A549 (cell line): ENCODE measurements around the gene SLC6A12. TPM values are rescaled to one million over a fixed set of nuclear protein-coding genes. Genes with fewer than 3 reads are reported as not detected.

Experiments used
- ATAC-seq, 2 experiments: fragments of 200-7000 bp in 1 of 2; fragments of >200 bp in 1 of 2; cut with Nextera tagmentation in 1 of 2; cut with Tn5 transposase in 1 of 2; 3 replicates each; pipeline versions ENCODE4 v1.8.0 to v1.9.1; 2018 to 2020; ENCODE audit warnings: mild to moderate bottlenecking in 1 of 2, moderate library complexity in 1 of 2
- CTCF ChIA-PET: fragments of 300-600 bp; sonication (Branson Sonifier 250); formaldehyde crosslinking; extraction: SDS; loops from one replicate; lab custom pipeline; 2021; ENCODE audit warnings: antibody characterized with exemption, inconsistent platforms; lab: Yijun Ruan, JAX
- POLR2A ChIA-PET: fragments of 350-600 bp; formaldehyde crosslinking; extraction: SDS; loops from one replicate; lab custom pipeline; 2021; ENCODE audit warnings: antibody characterized with exemption, inconsistent platforms; lab: Yijun Ruan, JAX
- DNase-seq, 2 experiments: peaks; one replicate each; pipeline versions ENCODE4 v3.0.0 to v3.0.0-alpha.2; 2011 to 2016; ENCODE audit warnings: low read depth in 1 of 2, low spot score in 1 of 2
- FAIRE-seq: peaks from 2 replicates; lab custom pipeline; 2011; peaks lifted over from hg19 to GRCh38; lab: Jason Lieb, UNC
- H3K27ac ChIP-seq, 2 experiments: fragments of >200 bp; sonication (Bioruptor Twin); formaldehyde crosslinking; 3 replicates each; pipeline ENCODE4 v1.5.1; 2016 to 2017
- H3K4me1 ChIP-seq: fragments of >200 bp; sonication (Bioruptor Twin); formaldehyde crosslinking; 3 replicates; pipeline ENCODE4 v1.6.1; 2016
- H3K4me2 ChIP-seq: fragments of >200 bp; sonication (Bioruptor Twin); formaldehyde crosslinking; 3 replicates; pipeline ENCODE4 v1.6.1; 2016
- H3K4me3 ChIP-seq: fragments of >200 bp; sonication (Bioruptor Twin); formaldehyde crosslinking; 3 replicates; pipeline ENCODE4 v1.5.1; 2016
- H3K9me3 ChIP-seq: fragments of >200 bp; sonication (Bioruptor Twin); formaldehyde crosslinking; 3 replicates; pipeline ENCODE4 v1.6.1; 2016
- BHLHE40 ChIP-seq: IDR thresholded peaks from 2 replicates; pipeline ENCODE4 v1.6.1; 2012; ENCODE audit warnings: low read depth, low read length, inconsistent platforms
- CBX8 ChIP-seq: fragments of 200-600 bp; sonication (generic); IDR thresholded peaks from 2 replicates; pipeline ENCODE4 v1.6.1; 2016
- CHD2 ChIP-seq: fragments of 150-350 bp; IDR thresholded peaks from 2 replicates; pipeline ENCODE4 v1.6.1; 2014; ENCODE audit warnings: low read length; ENCODE audit not compliant: partially characterized antibody
- CHD4 ChIP-seq: fragments of 200-600 bp; sonication (generic); IDR thresholded peaks from 2 replicates; pipeline ENCODE4 v1.6.1; 2016; ENCODE audit warnings: antibody characterized with exemption, mild to moderate bottlenecking, borderline replicate concordance
- EHF ChIP-seq: fragments of 250-450 bp; sonication (Bioruptor Pico); IDR thresholded peaks from 2 replicates; pipeline ENCODE4 v1.5.0; 2020; ENCODE audit warnings: mild to moderate bottlenecking
- EHMT2 ChIP-seq: fragments of 200-600 bp; sonication (generic); IDR thresholded peaks from 2 replicates; pipeline ENCODE4 v1.6.1; 2016; ENCODE audit warnings: antibody characterized with exemption, low read depth, mild to moderate bottlenecking, moderate library complexity
- ELK1 ChIP-seq: fragments of 150-350 bp; IDR thresholded peaks from 2 replicates; pipeline ENCODE4 v1.6.1; 2014; ENCODE audit warnings: low read depth, mild to moderate bottlenecking, low read length
- EP300 ChIP-seq, 2 experiments: fragments of >200 bp; sonication (Bioruptor Twin); formaldehyde crosslinking; IDR thresholded peaks; 2 replicates in 1 of 2; 3 replicates in 1 of 2; pipeline ENCODE4 v1.6.1; 2016 to 2017
- FOSL2 ChIP-seq, 2 experiments: fragments of 450-650 bp in 1 of 2; fragments of >200 bp in 1 of 2; sonication (Bioruptor Twin) in 1 of 2; formaldehyde crosslinking; IDR thresholded peaks; 2 replicates each; pipeline versions ENCODE4 v1.5.0 to v1.6.1; 2016 to 2020; ENCODE audit warnings: mild to moderate bottlenecking in 1 of 2, moderate library complexity in 1 of 2
- GATA3 ChIP-seq: IDR thresholded peaks from 2 replicates; pipeline ENCODE4 v1.6.1; 2012; ENCODE audit warnings: borderline replicate concordance
- HES2 ChIP-seq: fragments of >200 bp; sonication (Bioruptor Twin); formaldehyde crosslinking; IDR thresholded peaks from 2 replicates; pipeline ENCODE4 v1.6.1; 2016
- HEYL ChIP-seq: fragments of 250-450 bp; sonication (Bioruptor Pico); IDR thresholded peaks from 2 replicates; pipeline ENCODE4 v1.8.0; 2021; ENCODE audit warnings: mild to moderate bottlenecking, moderate library complexity
- HOXB13 ChIP-seq: fragments of 250-450 bp; sonication (Bioruptor Pico); IDR thresholded peaks from 2 replicates; pipeline ENCODE4 v1.5.0; 2020; ENCODE audit warnings: low read depth, mild to moderate bottlenecking, moderate library complexity
- HOXB5 ChIP-seq: fragments of 250-450 bp; sonication (Bioruptor Pico); IDR thresholded peaks from 2 replicates; pipeline ENCODE4 v1.5.0; 2020; ENCODE audit warnings: mild to moderate bottlenecking, moderate library complexity
- JUN ChIP-seq, 2 experiments: fragments of >200 bp; sonication (Bioruptor Twin); formaldehyde crosslinking; IDR thresholded peaks; 2 replicates in 1 of 2; 3 replicates in 1 of 2; pipeline ENCODE4 v1.6.1; 2016 to 2017
- JUNB ChIP-seq: fragments of >200 bp; sonication (Bioruptor Twin); formaldehyde crosslinking; IDR thresholded peaks from 2 replicates; pipeline ENCODE4 v1.6.1; 2016
- NPAS2 ChIP-seq: fragments of 250-450 bp; sonication (Bioruptor Pico); IDR thresholded peaks from 2 replicates; pipeline ENCODE4 v1.8.0; 2022; ENCODE audit warnings: mild to moderate bottlenecking, moderate library complexity, borderline replicate concordance
- POLR2A ChIP-seq: IDR thresholded peaks from 2 replicates; pipeline ENCODE4 v1.6.1; 2012; ENCODE audit warnings: mild to moderate bottlenecking, low read length
- RAD21 ChIP-seq, 2 experiments: fragments of >200 bp in 1 of 2; sonication (Bioruptor Twin) in 1 of 2; formaldehyde crosslinking in 1 of 2; IDR thresholded peaks in 1 of 2; conservative IDR thresholded peaks in 1 of 2; 2 replicates in 1 of 2; 3 replicates in 1 of 2; pipeline ENCODE4 v1.6.1; 2012 to 2018; ENCODE audit warnings: inconsistent platforms in 1 of 2
- RFX5 ChIP-seq: fragments of 450-650 bp; IDR thresholded peaks from 2 replicates; pipeline ENCODE4 v1.7.1; 2014; ENCODE audit warnings: antibody characterized with exemption, mild to moderate bottlenecking, moderate library complexity
- SREBF2 ChIP-seq: fragments of 450-650 bp; IDR thresholded peaks from 2 replicates; pipeline ENCODE4 v1.6.1; 2014; ENCODE audit warnings: mild to moderate bottlenecking, moderate library complexity
- TFCP2L1 ChIP-seq: fragments of 250-450 bp; sonication (Bioruptor Pico); IDR thresholded peaks from 2 replicates; pipeline ENCODE4 v1.5.0; 2021; ENCODE audit warnings: mild to moderate bottlenecking
- TP53 ChIP-seq: fragments of 250-450 bp; sonication (Bioruptor Pico); IDR thresholded peaks from 2 replicates; pipeline ENCODE4 v1.5.0; 2021; ENCODE audit warnings: mild to moderate bottlenecking, moderate library complexity
- USF2 ChIP-seq: fragments of 450-650 bp; IDR thresholded peaks from 2 replicates; pipeline ENCODE4 v1.6.1; 2014; ENCODE audit warnings: antibody characterized with exemption
- ZC3H11A ChIP-seq: fragments of 450-650 bp; IDR thresholded peaks from 2 replicates; pipeline ENCODE4 v1.6.1; 2014; ENCODE audit warnings: antibody characterized with exemption, mild to moderate bottlenecking
- ZNF302 ChIP-seq: fragments of 250-450 bp; sonication (Bioruptor Pico); IDR thresholded peaks from 2 replicates; pipeline ENCODE4 v1.9.0; 2021; ENCODE audit warnings: inconsistent platforms, mild to moderate bottlenecking, moderate library complexity
- ZSCAN20 ChIP-seq: fragments of 250-450 bp; sonication (Bioruptor Pico); IDR thresholded peaks from 2 replicates; pipeline ENCODE4 v1.8.0; 2022; ENCODE audit warnings: mild to moderate bottlenecking, moderate library complexity
- WGBS: methylation state at CpG from one replicate; pipeline ENCODE4 v1.1.6; 2017; ENCODE audit errors: missing lambda C conversion rate; 5-methylcytosine and 5-hydroxymethylcytosine counted together
- polyA plus RNA-seq, 4 experiments: library from polyadenylated mRNA; depleted of rRNA in 3 of 4; stranded (reverse); fragments of >200 nt; fragmentation: RNase III in 1 of 4; extraction: RNeasy Plus Mini Kit Qiagen cat#74134 plus additional on column Dnase treatment in 1 of 4; gene quantifications; 2 replicates in 3 of 4; 3 replicates in 1 of 4; pipeline ENCODE4 v1.2.3, GENCODE V29; 2011 to 2017

SLC6A12 gene
- polyA plus RNA-seq, 2 of the 4 experiments (the other 2 are of a cell fraction) = 0.78 to 4.4 TPM

GRCh38 chr12:161823-162222 is 52.1 kb downstream of the SLC6A12 start:
- WGBS = 83% methylated on average over 6 of the region's 8 CpGs
- Histone ChIP-seq H3K4me1 (no peaks in the 10 kb centered on the region), H3K27ac (no peak overlapping the region), H3K4me2 (no peak overlapping the region), H3K9me3 (no peaks in the 10 kb centered on the region), H3K4me3 (no peak overlapping the region)
- ATAC-seq = no peak
- TF ChIP-seq JUN (IDR thresholded peaks at IDR 0.05) (no peak), HEYL (no peak), CHD2 (no peak), RFX5 (no peak), HES2 (no peak), EP300 (IDR thresholded peaks at IDR 0.05) (no peak), BHLHE40 (no peak), FOSL2 (IDR thresholded peaks at IDR 0.05) (no peak), FOSL2 (CRISPR knock-in tag; IDR thresholded peaks at IDR 0.05) (no peak), ELK1 (no peak)
- no peak for DNase-seq
- CTCF ChIA-PET = interaction anchor here (2.0 kb wide), 1 partner anchor 9 kb away, joined by 8 read pairs; no protein-coding TSS in a partner anchor
- FAIRE-seq = no peak
- POLR2A ChIA-PET = no interaction called here

GRCh38 chr12:160858-161257 is 53.1 kb downstream of the SLC6A12 start:
- CTCF ChIA-PET = interaction anchor here (2.0 kb wide), 1 partner anchor 8 kb away, joined by 8 read pairs; no protein-coding TSS in a partner anchor
- H3K27ac ChIP-seq = no peak overlapping the region
- H3K4me1 ChIP-seq = no peaks in the 10 kb centered on the region
- POLR2A ChIA-PET = no interaction called here
- DNase-seq = no peak
- FAIRE-seq = no peak
- H3K4me2 ChIP-seq = no peak overlapping the region
- H3K4me3 ChIP-seq = no peak overlapping the region
- WGBS = 44% methylated on average over 9 of the region's 9 CpGs
- TF ChIP-seq EHF (no peak), JUNB (no peak), TP53 (CRISPR knock-in tag) (no peak), HOXB5 (CRISPR knock-in tag) (no peak), TFCP2L1 (CRISPR knock-in tag) (no peak), ZNF302 (no peak), ZC3H11A (no peak), CHD4 (no peak)
- ATAC-seq = no peak
- no peaks in the 10 kb centered on the region for H3K9me3 ChIP-seq

- no peak for TF ChIP-seq ZSCAN20
- FAIRE-seq (no peak), DNase-seq (no peak), ATAC-seq (no peak)
- CTCF ChIA-PET = interaction anchor here (0.8 to 3.4 kb wide), 5 partner anchors 12 to 45 kb away, joined by 3 to 13 read pairs (median 3); no protein-coding TSS in a partner anchor
- 53% methylated on average over 7 of the region's 7 CpGs for WGBS
- H3K4me3 ChIP-seq = no peak overlapping the region
- H3K9me3 ChIP-seq = no peaks in the 10 kb centered on the region
- H3K4me2 ChIP-seq = no peak overlapping the region
- no peak overlapping the region for H3K27ac ChIP-seq
- no peaks in the 10 kb centered on the region for H3K4me1 ChIP-seq
- POLR2A ChIA-PET = no interaction called here
Measured at GRCh38 chr12:159156-159782, 54.7 kb downstream of the SLC6A12 start.

GRCh38 chr12:157644-158043 is 56.3 kb downstream of the SLC6A12 start:
- H3K4me2 ChIP-seq = no peak overlapping the region
- H3K4me3 ChIP-seq = no peak overlapping the region
- no peaks in the 10 kb centered on the region for H3K9me3 ChIP-seq
- no peak for ATAC-seq
- H3K27ac ChIP-seq = no peak overlapping the region
- ChIA-PET POLR2A (no interaction called here), CTCF (interaction anchor here (1.4 to 3.4 kb wide), 3 partner anchors 9 to 41 kb away, joined by 3 to 13 read pairs (median 3); no protein-coding TSS in a partner anchor)
- WGBS = 77% methylated on average over 12 of the region's 12 CpGs
- FAIRE-seq = no peak
- H3K4me1 ChIP-seq = no peaks in the 10 kb centered on the region
- DNase-seq = no peak
- TF ChIP-seq HEYL (no peak), ZC3H11A (no peak), ELK1 (no peak), USF2 (no peak), EHMT2 (no peak), POLR2A (no peak), HOXB13 (CRISPR knock-in tag) (no peak), RAD21 (conservative IDR thresholded peaks at IDR 0.05 in 1 of 2, IDR thresholded peaks at IDR 0.05 in 1 of 2) (no peak), BHLHE40 (no peak), RFX5 (no peak), JUNB (no peak), GATA3 (no peak), TP53 (CRISPR knock-in tag) (no peak), SREBF2 (no peak), CBX8 (no peak), NPAS2 (CRISPR knock-in tag) (no peak)
